GM13977 (cell line): ENCODE results near the gene PLXNA4.

Source experiments
- DNase-seq: peaks from one replicate; pipeline ENCODE4 v3.0.0; 2012; ENCODE audit warnings: low spot score
- in situ Hi-C: fragments of 300-500 bp; cut with MboI; formaldehyde crosslinking; loops from one replicate; pipeline ENCODE4 v1.12.0; 2022; ENCODE audit warnings: low sequenced_read_pairs, low pct_unique_long_range_greater_than_20kb, mixed read lengths, inconsistent platforms; ENCODE audit not compliant: unreplicated experiment
- TF ChIP-seq, protein P1 (sequence below): IDR thresholded peaks from 2 replicates; pipeline ENCODE4 v1.5.1; 2012; ENCODE audit warnings: mild to moderate bottlenecking, control low read depth; ENCODE audit not compliant: insufficient read depth; ENCODE audit errors: extremely low read depth, missing control alignments

Gene PLXNA4

DNA sequence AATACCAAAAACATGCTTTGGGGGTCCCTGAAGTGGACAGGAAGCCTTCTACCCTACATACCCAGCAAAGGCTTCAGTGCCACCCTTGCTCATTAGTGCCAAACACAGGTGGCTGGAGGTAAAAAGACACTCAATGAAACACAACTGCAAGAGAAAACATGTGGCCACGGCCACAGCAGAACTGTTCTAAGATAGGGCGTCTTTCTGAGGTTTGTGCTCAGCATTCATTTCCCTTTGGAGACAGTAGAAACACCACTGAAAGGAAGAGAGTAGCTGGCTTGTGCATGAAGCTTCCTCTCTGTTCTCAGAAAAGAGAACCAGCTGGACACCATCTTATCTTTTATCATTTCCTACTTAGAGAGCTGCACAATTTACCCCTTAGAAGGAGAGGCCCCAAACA is 143.0 kb downstream of the PLXNA4 start:
- TF ChIP-seq, protein P1, sequence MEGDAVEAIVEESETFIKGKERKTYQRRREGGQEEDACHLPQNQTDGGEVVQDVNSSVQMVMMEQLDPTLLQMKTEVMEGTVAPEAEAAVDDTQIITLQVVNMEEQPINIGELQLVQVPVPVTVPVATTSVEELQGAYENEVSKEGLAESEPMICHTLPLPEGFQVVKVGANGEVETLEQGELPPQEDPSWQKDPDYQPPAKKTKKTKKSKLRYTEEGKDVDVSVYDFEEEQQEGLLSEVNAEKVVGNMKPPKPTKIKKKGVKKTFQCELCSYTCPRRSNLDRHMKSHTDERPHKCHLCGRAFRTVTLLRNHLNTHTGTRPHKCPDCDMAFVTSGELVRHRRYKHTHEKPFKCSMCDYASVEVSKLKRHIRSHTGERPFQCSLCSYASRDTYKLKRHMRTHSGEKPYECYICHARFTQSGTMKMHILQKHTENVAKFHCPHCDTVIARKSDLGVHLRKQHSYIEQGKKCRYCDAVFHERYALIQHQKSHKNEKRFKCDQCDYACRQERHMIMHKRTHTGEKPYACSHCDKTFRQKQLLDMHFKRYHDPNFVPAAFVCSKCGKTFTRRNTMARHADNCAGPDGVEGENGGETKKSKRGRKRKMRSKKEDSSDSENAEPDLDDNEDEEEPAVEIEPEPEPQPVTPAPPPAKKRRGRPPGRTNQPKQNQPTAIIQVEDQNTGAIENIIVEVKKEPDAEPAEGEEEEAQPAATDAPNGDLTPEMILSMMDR, result no peak
- no peak for DNase-seq
- in situ Hi-C loops, result no loop called here

DNA sequence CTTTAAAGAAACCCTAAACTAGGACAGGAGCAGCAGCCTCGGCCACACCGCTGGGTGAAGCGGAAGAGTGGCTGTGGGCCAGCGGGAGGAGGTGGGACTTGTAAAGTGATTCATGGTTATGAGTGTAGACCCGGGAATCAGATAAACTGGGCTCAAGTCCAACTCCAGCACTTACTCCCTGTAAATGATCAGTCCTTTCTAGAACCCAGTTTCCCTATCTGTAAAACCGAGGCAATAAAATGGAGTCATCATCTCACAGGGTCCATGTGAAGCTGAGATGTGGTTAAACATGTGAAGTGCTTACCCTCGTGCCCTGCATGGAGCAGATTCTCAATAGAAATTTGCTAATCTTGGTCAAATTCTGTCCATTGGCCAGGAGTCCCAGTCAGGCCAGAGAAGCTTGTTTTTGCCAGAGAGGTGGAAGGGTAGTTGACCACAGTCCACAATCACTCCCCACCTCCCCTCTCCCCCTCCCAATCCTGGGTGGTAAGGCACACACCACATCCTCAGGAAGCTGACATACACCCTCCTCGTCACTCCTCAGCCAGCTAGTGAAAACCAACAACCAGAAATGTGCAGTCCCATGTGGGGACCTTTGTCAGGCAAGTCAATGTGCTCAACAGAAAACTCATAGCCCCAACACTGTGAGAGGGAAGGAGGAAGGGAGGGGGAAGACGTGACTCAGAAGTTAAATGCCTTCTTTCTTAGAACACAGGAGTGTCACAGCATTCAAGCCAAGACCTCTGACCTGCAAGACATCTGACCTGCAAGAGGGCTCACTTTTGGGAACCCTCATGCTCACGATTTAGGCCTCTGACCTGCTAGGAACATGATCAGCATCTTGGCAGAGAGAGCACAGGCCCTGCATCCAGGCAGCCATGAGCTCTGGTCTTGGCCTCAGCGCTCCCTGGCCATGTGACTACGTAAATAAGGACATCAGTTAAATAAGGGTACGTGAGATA is 145.1 kb downstream of the PLXNA4 start:
- in situ Hi-C loops, result no loop called here
- DNase-seq, result no peak
- TF ChIP-seq, protein P1, result no peak

DNA sequence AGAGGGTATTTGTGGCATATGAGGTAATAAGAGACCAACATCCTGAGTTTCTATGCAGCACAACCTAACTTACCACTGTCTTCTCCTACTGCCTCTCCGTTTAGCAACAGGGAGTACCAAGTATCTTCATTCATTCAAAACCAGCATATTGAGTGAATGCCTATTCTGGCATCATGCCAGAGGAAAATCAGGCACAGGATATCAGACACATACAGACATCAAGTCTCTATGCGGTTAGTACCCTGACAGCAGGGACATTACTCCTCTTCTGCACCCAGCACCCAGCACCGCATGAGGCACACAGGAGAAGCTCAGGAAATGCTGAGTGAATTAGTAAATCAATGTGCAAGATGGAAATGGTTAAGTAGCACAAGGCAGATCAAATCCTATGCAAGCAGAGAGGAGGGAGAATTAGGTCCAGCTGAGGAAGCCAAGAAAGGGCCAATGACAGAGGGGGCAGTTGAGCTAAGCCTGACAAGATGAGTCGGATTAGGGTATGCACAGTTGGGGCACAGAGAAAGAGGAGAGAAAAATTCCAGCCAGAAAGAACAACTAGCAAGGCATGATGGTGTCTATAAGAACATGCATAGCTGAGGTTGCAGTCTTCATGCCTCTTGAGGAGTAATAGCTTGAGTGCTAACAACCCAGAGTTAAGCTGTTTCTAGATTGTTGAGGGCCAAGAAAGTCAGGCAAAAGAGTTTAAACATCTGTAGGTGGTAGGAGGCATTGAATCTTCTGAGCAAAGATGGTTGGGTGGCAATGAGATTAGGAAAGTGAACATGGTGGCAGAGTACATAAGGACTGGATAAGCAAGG is 146.0 kb downstream of the PLXNA4 start:
- DNase-seq, result no peak
- in situ Hi-C loops, result no loop called here

DNA sequence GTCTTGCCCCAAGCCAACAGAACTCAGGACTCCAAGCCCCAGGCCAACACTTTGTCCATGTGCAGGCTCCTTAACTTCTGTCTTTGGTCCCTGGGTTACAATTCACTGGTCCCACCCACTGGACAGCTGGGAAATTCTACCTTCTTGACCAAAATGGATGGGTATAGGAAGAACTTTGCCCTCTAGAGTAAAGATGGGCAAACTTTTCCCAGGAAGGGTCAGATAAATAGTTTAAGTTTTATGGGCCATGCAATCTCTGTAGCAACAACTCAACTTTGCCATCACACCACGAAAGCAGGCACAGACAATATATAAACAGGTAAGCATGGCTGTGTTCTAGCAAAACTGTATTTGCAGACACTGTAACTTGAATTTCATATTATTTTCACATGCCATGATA is 147.1 kb downstream of the PLXNA4 start:
- TF ChIP-seq, protein P1, result no peak
- in situ Hi-C loops, result no loop called here
- DNase-seq, result no peak

More for the DNA sequence above, 146.0 kb downstream of the PLXNA4 start:
- TF ChIP-seq, protein P1, result no peak

DNA sequence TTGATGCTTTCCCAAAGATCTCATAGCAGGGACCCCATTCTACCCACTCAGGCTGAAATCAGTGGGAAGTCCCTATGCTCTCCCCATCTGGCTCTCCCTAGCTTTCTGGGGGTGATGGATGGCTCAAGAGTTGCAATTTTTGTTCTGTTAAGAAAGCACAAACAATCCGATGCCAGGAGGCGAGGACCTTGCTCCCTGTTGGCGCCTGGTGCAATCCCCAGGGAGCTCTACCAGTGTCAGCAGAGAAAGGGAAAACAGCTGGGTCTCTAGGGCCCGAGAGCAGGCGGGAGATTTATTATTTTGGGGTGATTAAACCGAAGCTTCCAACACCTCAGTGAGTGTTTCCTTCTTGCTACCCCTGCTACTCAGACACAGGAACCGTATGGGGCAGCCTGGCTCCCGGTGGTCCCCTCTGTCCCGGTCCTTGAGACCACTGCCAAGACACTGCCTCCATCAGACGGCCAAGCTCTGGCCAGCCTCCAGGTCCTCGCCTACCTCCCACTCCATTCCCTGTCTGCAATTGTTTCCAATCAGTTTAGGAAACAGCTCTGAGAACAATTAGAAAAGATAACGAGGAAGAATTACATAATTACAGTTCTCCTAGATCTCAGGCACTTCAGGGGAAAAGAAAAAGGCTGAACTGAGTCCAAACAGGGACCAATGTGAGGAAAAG is 147.9 kb downstream of the PLXNA4 start:
- TF ChIP-seq, protein P1, result no peak
- in situ Hi-C loops, result no loop called here
- DNase-seq, result no peak

DNA sequence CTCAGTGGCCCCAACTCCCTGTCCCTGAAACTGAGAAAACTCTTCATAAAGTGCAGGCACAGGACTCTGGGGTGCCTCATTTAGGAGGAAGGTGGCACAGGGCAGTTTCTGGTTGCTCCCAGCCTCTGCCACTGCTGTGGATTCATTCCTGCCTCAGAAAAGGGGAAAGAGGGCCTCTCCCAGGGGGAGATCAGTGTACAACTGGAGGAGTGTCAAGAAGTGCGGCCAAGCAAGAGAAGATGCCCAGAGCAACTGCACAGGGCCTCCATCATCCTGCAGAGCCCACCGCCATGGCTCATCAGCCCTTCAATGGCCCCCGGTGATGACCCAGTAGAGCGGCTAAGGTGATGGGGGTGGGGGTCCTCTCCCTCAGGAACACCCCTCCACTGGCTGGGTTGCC is 150.3 kb downstream of the PLXNA4 start:
- DNase-seq, result no peak
- TF ChIP-seq, protein P1, result no peak
- in situ Hi-C loops, result no loop called here
